ENCODE data around the gene CAPN12.

The CAPN12 gene

GRCh38 chr19:38707512-38708114 is 36.7 kb downstream of the CAPN12 start:
- no peaks in the 10 kb centered on the region for H3K27me3 Mint-ChIP-seq (ENCODE audit: low read depth)
- H3K36me3 Mint-ChIP-seq (ENCODE audit: low read depth), result peaks cover 24% of the 10 kb centered on the region
- no peaks in the 10 kb centered on the region for H3K9me3 Mint-ChIP-seq
- H3K27ac Mint-ChIP-seq, result no peak overlapping the region
- H3K4me3 Mint-ChIP-seq, result no peak overlapping the region
- no peaks in the 10 kb centered on the region for H3K4me1 Mint-ChIP-seq (ENCODE audit: low read depth)

DNA sequence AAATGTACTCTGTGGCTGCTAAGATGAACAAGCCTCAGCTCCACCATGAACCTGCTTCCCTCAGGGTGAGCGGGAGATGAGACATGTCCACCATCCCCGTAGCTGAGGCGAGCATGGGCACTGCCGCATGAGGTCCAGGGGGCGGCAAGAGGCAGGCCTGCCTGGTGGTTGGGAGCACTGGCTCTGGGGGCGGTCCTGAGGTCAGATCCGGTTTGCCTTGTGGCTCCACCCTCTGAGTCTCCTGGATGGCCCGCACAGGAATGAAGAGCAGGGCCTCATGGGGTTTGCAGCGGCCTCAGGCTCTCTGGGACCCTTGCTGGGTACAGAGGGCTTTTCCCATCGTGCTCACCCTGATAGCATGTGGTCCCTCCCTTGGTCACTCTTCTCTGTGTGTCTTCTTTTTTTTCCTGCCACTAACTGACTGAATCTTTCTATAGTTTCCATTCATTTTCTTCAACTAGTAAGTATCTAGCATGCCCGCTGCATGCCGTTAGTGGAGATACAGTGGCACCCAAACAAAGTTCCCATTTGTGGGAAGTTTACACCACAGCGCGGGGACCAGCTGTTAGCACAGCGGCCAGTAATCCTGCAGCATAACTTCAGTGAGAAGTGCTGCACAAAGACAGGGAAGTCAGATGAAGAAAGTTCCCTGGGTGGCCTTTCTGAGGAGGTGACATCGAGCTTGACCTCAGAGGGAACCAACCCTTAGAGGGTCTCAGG is 37.3 kb downstream of the CAPN12 start:
- Mint-ChIP-seq H3K4me1 (ENCODE audit: low read depth) (no peaks in the 10 kb centered on the region), H3K27ac (peak overlapping the region; percentile 31), H3K27me3 (ENCODE audit: low read depth) (no peaks in the 10 kb centered on the region), H3K4me3 (no peak overlapping the region), H3K36me3 (ENCODE audit: low read depth) (peaks cover 24% of the 10 kb centered on the region), H3K9me3 (no peaks in the 10 kb centered on the region)

DNA sequence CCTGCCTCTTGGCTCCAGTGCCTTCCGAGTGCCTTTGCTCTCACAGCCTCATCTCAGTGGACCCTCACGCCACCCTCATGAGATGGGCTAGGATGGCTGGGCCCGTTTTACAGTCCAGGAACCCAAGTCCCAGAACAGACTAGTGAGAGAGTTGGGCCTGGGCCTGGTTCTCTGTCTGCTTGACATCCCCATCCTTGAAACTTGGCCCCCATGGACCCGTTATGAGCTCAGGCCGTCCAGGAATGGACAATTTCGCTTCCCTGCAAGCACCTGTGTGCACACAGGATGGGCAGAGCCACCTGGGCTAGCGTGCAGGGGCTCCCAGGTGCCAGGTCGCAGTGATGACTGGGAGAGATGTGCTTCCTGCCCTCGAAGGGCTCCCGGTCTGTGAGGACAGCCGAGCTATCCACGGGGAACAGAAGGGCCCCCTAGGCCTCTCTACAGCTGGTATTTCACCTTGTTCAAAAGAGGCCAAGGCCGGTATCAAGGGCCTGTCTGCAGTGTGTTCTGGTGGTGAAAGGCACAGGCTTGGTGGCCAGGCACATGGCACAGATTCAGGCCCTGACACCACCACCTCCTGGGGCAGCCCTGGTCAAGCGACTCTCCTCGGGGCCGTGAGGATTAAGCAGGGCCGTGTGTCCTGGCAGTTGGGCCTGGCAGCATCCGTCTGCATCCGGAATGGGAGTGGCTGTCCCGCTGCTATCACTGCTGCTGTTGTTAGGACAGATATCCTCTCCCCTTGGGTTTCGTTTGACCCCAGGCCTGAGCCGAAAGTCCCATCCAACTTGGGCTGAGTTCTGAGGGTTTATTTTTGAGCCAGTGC is 38.9 kb downstream of the CAPN12 start:
- Mint-ChIP-seq H3K4me1 (ENCODE audit: low read depth) (no peaks in the 10 kb centered on the region), H3K9me3 (no peaks in the 10 kb centered on the region), H3K27me3 (ENCODE audit: low read depth) (no peaks in the 10 kb centered on the region), H3K4me3 (no peak overlapping the region), H3K36me3 (ENCODE audit: low read depth) (peaks cover 21% of the 10 kb centered on the region), H3K27ac (no peak overlapping the region)

DNA sequence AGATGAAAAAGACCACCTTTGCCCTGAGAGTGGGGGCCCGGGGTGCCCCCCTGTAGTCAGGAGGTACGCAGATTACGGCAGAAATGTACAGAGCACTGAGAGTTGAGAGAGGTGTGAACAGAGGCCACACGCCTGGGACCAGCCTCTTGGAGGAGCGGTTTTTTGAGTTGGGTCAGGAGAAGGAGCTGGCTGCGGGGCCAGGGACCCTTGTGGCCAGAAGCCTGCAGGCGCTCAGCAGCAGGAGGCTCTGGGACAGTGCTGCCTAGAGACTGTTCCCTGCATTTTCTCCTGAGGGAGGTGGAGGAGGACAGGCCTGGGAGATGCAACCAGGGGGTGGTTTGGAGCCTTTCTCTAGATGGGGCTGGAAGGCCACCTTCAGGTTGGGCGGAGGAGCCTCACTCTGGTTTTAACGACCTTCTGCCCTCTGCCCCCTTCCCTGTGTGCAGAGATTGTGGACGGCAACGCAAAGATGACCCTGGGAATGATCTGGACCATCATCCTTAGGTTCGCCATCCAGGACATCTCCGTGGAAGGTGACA is 39.7 kb downstream of the CAPN12 start:
- no peaks in the 10 kb centered on the region for H3K27me3 Mint-ChIP-seq (ENCODE audit: low read depth)
- H3K27ac Mint-ChIP-seq, result peak overlapping the region; percentile 28

GRCh38 chr19:38703509-38703908 is 40.8 kb downstream of the CAPN12 start:
- Mint-ChIP-seq H3K27me3 (ENCODE audit: low read depth) (no peaks in the 10 kb centered on the region), H3K4me3 (no peak overlapping the region), H3K4me1 (ENCODE audit: low read depth) (peaks cover 11% of the 10 kb centered on the region), H3K36me3 (ENCODE audit: low read depth) (peaks cover 16% of the 10 kb centered on the region), H3K27ac (no peak overlapping the region), H3K9me3 (no peaks in the 10 kb centered on the region)

More for the DNA sequence above, 39.7 kb downstream of the CAPN12 start:
- peaks cover 4% of the 10 kb centered on the region for H3K4me1 Mint-ChIP-seq (ENCODE audit: low read depth)
- H3K4me3 Mint-ChIP-seq, result no peak overlapping the region
- H3K36me3 Mint-ChIP-seq (ENCODE audit: low read depth), result peaks cover 20% of the 10 kb centered on the region
- no peaks in the 10 kb centered on the region for H3K9me3 Mint-ChIP-seq

- Mint-ChIP-seq H3K4me1 (ENCODE audit: low read depth) (peaks cover 21% of the 10 kb centered on the region), H3K27ac (no peak overlapping the region), H3K4me3 (no peak overlapping the region), H3K9me3 (no peaks in the 10 kb centered on the region), H3K36me3 (ENCODE audit: low read depth) (peaks cover 11% of the 10 kb centered on the region), H3K27me3 (ENCODE audit: low read depth) (no peaks in the 10 kb centered on the region)
These were observed 42.0 kb downstream of the CAPN12 start for GRCh38 chr19:38702278-38702677.

- H3K36me3 Mint-ChIP-seq (ENCODE audit: low read depth), result peaks cover 8% of the 10 kb centered on the region
These were observed 42.7 kb downstream of the CAPN12 start for GRCh38 chr19:38701455-38702063.

DNA sequence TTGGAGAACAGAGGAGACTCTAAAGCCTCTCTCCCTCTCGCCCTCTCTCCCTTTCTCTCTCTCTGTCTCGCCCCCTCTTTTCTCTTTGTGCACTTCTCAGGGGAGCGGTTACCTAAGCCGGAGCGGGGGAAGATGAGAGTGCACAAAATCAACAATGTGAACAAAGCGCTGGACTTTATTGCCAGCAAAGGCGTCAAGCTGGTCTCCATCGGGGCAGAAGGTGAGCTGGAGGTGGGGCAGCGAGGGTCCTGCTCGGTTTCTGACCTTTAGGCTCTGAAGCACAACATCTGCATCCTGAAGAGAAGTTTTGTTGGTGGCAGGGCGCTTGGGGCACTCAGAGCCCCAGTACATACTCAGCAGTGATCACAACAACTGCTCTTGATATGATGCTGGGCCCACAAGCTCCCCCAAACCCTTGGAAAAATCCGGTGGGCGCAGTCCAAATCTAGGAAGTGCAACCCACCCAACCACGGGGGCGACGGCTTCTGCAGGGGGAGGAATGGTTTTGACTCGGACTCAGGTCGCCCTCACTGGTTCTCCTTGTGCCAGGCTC is 43.3 kb downstream of the CAPN12 start:
- Mint-ChIP-seq H3K27me3 (ENCODE audit: low read depth) (no peaks in the 10 kb centered on the region), H3K36me3 (ENCODE audit: low read depth) (peaks cover 7% of the 10 kb centered on the region), H3K4me3 (no peak overlapping the region), H3K27ac (peak overlapping the region; percentile 11), H3K4me1 (ENCODE audit: low read depth) (peaks cover 32% of the 10 kb centered on the region), H3K9me3 (no peaks in the 10 kb centered on the region)

More at GRCh38 chr19:38701455-38702063, 42.7 kb downstream of the CAPN12 start:
- no peaks in the 10 kb centered on the region for H3K27me3 Mint-ChIP-seq (ENCODE audit: low read depth)
- H3K27ac Mint-ChIP-seq, result no peak overlapping the region
- peaks cover 28% of the 10 kb centered on the region for H3K4me1 Mint-ChIP-seq (ENCODE audit: low read depth)
- H3K9me3 Mint-ChIP-seq, result no peaks in the 10 kb centered on the region
- no peak overlapping the region for H3K4me3 Mint-ChIP-seq

- Mint-ChIP-seq H3K4me1 (ENCODE audit: low read depth) (peaks cover 35% of the 10 kb centered on the region), H3K9me3 (no peaks in the 10 kb centered on the region), H3K36me3 (ENCODE audit: low read depth) (peaks cover 5% of the 10 kb centered on the region), H3K27ac (peak overlapping the region; percentile 15), H3K4me3 (no peak overlapping the region), H3K27me3 (ENCODE audit: low read depth) (no peaks in the 10 kb centered on the region)
These were observed 43.8 kb downstream of the CAPN12 start for GRCh38 chr19:38700350-38700901.

GRCh38 chr19:38699647-38700349 is 44.5 kb downstream of the CAPN12 start:
- H3K4me3 Mint-ChIP-seq, result no peak overlapping the region
- H3K27me3 Mint-ChIP-seq (ENCODE audit: low read depth), result no peaks in the 10 kb centered on the region
- H3K4me1 Mint-ChIP-seq (ENCODE audit: low read depth), result peaks cover 42% of the 10 kb centered on the region

GRCh38 chr19:38699027-38699346 is 45.3 kb downstream of the CAPN12 start:
- Mint-ChIP-seq H3K36me3 (ENCODE audit: low read depth) (peaks cover 7% of the 10 kb centered on the region), H3K27ac (peak overlapping the region; percentile 62), H3K27me3 (ENCODE audit: low read depth) (no peaks in the 10 kb centered on the region), H3K4me1 (ENCODE audit: low read depth) (peaks cover 45% of the 10 kb centered on the region), H3K9me3 (no peaks in the 10 kb centered on the region), H3K4me3 (peak overlapping the region; percentile 36)

More at GRCh38 chr19:38699647-38700349, 44.5 kb downstream of the CAPN12 start:
- Mint-ChIP-seq H3K36me3 (ENCODE audit: low read depth) (peaks cover 5% of the 10 kb centered on the region), H3K9me3 (no peaks in the 10 kb centered on the region), H3K27ac (peak overlapping the region; percentile 15)

DNA sequence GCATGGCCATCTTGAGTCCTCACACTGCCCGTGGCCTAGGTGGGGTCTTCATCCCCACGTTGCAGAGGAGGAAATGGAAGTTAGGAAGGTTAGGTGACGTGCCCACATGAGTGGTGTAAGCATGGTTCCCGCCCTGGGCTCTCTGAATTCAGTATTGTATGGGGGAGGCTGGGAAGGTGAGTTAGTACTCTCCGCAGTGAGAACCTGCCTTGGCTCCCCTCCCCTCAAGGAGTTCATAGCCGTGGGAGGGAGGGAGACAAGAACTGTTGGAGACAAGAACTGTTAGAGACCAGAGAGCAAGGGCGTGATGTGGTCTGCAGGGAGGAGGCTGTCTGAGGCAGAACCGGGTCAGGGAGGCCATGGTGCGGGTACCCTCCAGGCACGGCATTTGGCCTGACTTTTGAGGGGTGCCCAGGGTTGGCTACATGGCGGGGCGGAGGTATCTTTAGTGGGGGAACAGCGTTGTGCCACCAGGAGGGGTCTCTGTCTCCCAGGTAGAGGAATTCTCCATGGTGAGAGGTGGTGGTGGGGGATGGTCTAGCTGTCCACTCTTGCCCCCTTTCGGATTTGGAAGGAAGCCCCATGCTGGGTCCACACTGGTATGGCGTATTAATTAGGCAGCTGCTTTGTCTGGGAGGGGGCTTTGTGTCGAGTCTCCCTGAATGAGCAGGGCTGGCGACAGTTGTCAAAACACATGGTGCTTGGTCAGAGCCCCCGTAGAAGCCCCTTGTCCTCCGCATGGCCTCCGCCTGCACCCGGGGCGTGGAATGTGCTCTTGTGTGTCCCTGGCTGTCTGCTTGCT is 45.8 kb downstream of the CAPN12 start:
- Mint-ChIP-seq H3K27me3 (ENCODE audit: low read depth) (no peaks in the 10 kb centered on the region), H3K9me3 (no peaks in the 10 kb centered on the region), H3K36me3 (ENCODE audit: low read depth) (peaks cover 7% of the 10 kb centered on the region), H3K27ac (peak overlapping the region; percentile 86), H3K4me1 (ENCODE audit: low read depth) (peaks cover 51% of the 10 kb centered on the region), H3K4me3 (peak overlapping the region; percentile 58)

DNA sequence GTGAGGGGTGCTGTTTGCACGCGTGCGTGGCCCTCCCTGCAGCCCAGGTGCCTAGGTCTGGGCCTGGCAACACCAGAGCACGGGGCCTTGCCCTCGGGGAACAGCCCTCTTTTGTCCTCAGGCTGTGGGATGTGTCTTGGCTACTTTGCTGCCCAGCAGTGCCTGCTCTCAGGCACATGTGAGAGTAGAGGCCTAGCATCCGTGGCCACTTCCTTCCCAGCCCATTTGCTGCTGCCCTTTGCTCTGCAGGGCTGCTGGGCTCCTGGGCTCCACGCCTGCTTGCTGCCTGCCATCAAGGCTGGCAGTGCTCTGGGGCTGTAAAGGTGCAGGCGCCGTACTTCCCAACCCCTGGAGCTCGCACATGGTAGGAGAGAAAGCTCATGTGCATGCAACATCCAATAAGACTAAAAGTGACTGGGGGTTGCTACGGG is 46.6 kb downstream of the CAPN12 start:
- Mint-ChIP-seq H3K27ac (peak overlapping the region; percentile 86), H3K27me3 (ENCODE audit: low read depth) (no peaks in the 10 kb centered on the region), H3K36me3 (ENCODE audit: low read depth) (peaks cover 11% of the 10 kb centered on the region)

More for the DNA sequence above, 46.6 kb downstream of the CAPN12 start:
- Mint-ChIP-seq H3K9me3 (no peaks in the 10 kb centered on the region), H3K4me3 (no peak overlapping the region), H3K4me1 (ENCODE audit: low read depth) (peaks cover 57% of the 10 kb centered on the region)

Data from T-helper 1 cell treated with Interleukin-12 subunit alpha and Interleukin-12 subunit beta and Interleukin-4 antibody, amounts not matched to agents 30 μg/mL and 1 μg/mL, for 36 hours (primary cell).